BLaER1 (cell line): ENCODE measurements around the gene SORCS1.

ENCODE experiments used
- H3K27ac ChIP-seq: shearing (Covaris generic); formaldehyde crosslinking; 2 replicates; pipeline ENCODE4 v1.8.1; 2022
- H3K27me3 ChIP-seq: shearing (Covaris generic); formaldehyde crosslinking; 2 replicates; pipeline ENCODE4 v1.8.1; 2022
- H3K36me3 ChIP-seq: shearing (Covaris generic); formaldehyde crosslinking; 2 replicates; pipeline ENCODE4 v1.8.1; 2022
- H3K4me1 ChIP-seq: shearing (Covaris generic); formaldehyde crosslinking; 2 replicates; pipeline ENCODE4 v1.8.1; 2022
- H3K4me2 ChIP-seq: shearing (Covaris generic); formaldehyde crosslinking; 2 replicates; pipeline ENCODE4 v1.8.1; 2022
- H3K4me3 ChIP-seq: shearing (Covaris generic); formaldehyde crosslinking; 2 replicates; pipeline ENCODE4 v1.8.1; 2022
- H3K9ac ChIP-seq: shearing (Covaris generic); formaldehyde crosslinking; 2 replicates; pipeline ENCODE4 v1.8.1; 2022
- H3K9me3 ChIP-seq: shearing (Covaris generic); formaldehyde crosslinking; 2 replicates; pipeline ENCODE4 v1.8.1; 2022
- H4K20me1 ChIP-seq: shearing (Covaris generic); formaldehyde crosslinking; 2 replicates; pipeline ENCODE4 v1.8.1; 2022
- Cebpa-rat ChIP-seq: shearing (Covaris generic); IDR thresholded peaks from 2 replicates; pipeline ENCODE4 v1.8.1; 2022

The SORCS1 gene

GRCh38 chr10:106956216-106956915 lies 208.1 kb downstream of the SORCS1 start:
- H3K4me1 ChIP-seq, result peaks cover 39% of the 10 kb centered on the region
- no peaks in the 10 kb centered on the region for H3K27me3 ChIP-seq
- no peaks in the 10 kb centered on the region for H4K20me1 ChIP-seq
- H3K4me3 ChIP-seq, result no peak overlapping the region
- no peak overlapping the region for H3K9ac ChIP-seq
- no peaks in the 10 kb centered on the region for H3K36me3 ChIP-seq
- H3K4me2 ChIP-seq, result no peak overlapping the region
- TF ChIP-seq Cebpa-rat, result no peak
- H3K27ac ChIP-seq, result no peak overlapping the region
- peaks cover 21% of the 10 kb centered on the region for H3K9me3 ChIP-seq

GRCh38 chr10:106955133-106955532 lies 209.4 kb downstream of the SORCS1 start:
- Histone ChIP-seq H3K27me3 (no peaks in the 10 kb centered on the region), H4K20me1 (no peaks in the 10 kb centered on the region), H3K4me2 (no peak overlapping the region), H3K9me3 (peaks cover 21% of the 10 kb centered on the region), H3K9ac (no peak overlapping the region), H3K4me3 (no peak overlapping the region), H3K36me3 (no peaks in the 10 kb centered on the region), H3K4me1 (peaks cover 39% of the 10 kb centered on the region), H3K27ac (no peak overlapping the region)
- TF ChIP-seq Cebpa-rat, result no peak

- Histone ChIP-seq H4K20me1 (no peaks in the 10 kb centered on the region), H3K4me3 (no peak overlapping the region), H3K9me3 (peaks cover 21% of the 10 kb centered on the region), H3K9ac (no peak overlapping the region), H3K36me3 (no peaks in the 10 kb centered on the region), H3K27ac (no peak overlapping the region), H3K4me2 (no peak overlapping the region), H3K4me1 (peaks cover 9% of the 10 kb centered on the region; the same call in 1 of the 2 replicates), H3K27me3 (no peaks in the 10 kb centered on the region)
- TF ChIP-seq Cebpa-rat, result no peak
Measured at GRCh38 chr10:106952033-106952432, 212.5 kb downstream of the SORCS1 start.

GRCh38 chr10:106949680-106950478 lies 214.6 kb downstream of the SORCS1 start:
- H3K27ac ChIP-seq, result no peak overlapping the region
- no peak overlapping the region for H3K4me2 ChIP-seq
- H3K4me1 ChIP-seq, result peaks cover 10% of the 10 kb centered on the region
- no peak overlapping the region for H3K9ac ChIP-seq
- H3K4me3 ChIP-seq, result no peak overlapping the region
- no peaks in the 10 kb centered on the region for H3K36me3 ChIP-seq
- peaks cover 14% of the 10 kb centered on the region for H3K9me3 ChIP-seq
- no peak for TF ChIP-seq Cebpa-rat
- no peaks in the 10 kb centered on the region for H3K27me3 ChIP-seq
- H4K20me1 ChIP-seq, result no peaks in the 10 kb centered on the region

GRCh38 chr10:106947643-106948042 lies 216.9 kb downstream of the SORCS1 start:
- Histone ChIP-seq H3K4me3 (no peak overlapping the region), H3K4me1 (peaks cover 10% of the 10 kb centered on the region), H3K4me2 (no peak overlapping the region), H3K9ac (no peak overlapping the region), H3K27ac (no peak overlapping the region), H3K36me3 (no peaks in the 10 kb centered on the region), H3K9me3 (peaks cover 8% of the 10 kb centered on the region), H3K27me3 (no peaks in the 10 kb centered on the region), H4K20me1 (no peaks in the 10 kb centered on the region)
- TF ChIP-seq Cebpa-rat, result no peak

- H3K4me2 ChIP-seq, result no peak overlapping the region
Measured at GRCh38 chr10:106942035-106942662, 222.4 kb downstream of the SORCS1 start.

GRCh38 chr10:106941297-106942034 lies 223.0 kb downstream of the SORCS1 start:
- H3K4me2 ChIP-seq, result no peak overlapping the region

More at GRCh38 chr10:106942035-106942662, 222.4 kb downstream of the SORCS1 start:
- no peak overlapping the region for H3K9ac ChIP-seq
- H3K4me1 ChIP-seq, result peaks cover 18% of the 10 kb centered on the region
- H4K20me1 ChIP-seq, result no peaks in the 10 kb centered on the region
- no peak for TF ChIP-seq Cebpa-rat
- H3K27me3 ChIP-seq, result no peaks in the 10 kb centered on the region
- no peak overlapping the region for H3K4me3 ChIP-seq
- H3K27ac ChIP-seq, result no peak overlapping the region
- peaks cover 16% of the 10 kb centered on the region for H3K9me3 ChIP-seq
- no peaks in the 10 kb centered on the region for H3K36me3 ChIP-seq

GRCh38 chr10:106938513-106938912 lies 226.0 kb downstream of the SORCS1 start:
- H3K27ac ChIP-seq, result no peak overlapping the region
- H4K20me1 ChIP-seq, result no peaks in the 10 kb centered on the region
- peaks cover 38% of the 10 kb centered on the region for H3K4me1 ChIP-seq
- H3K27me3 ChIP-seq, result no peaks in the 10 kb centered on the region
- no peak for TF ChIP-seq Cebpa-rat
- no peak overlapping the region for H3K4me3 ChIP-seq
- peaks cover 20% of the 10 kb centered on the region for H3K9me3 ChIP-seq
- H3K4me2 ChIP-seq, result no peak overlapping the region
- H3K9ac ChIP-seq, result no peak overlapping the region
- H3K36me3 ChIP-seq, result no peaks in the 10 kb centered on the region

More at GRCh38 chr10:106941297-106942034, 223.0 kb downstream of the SORCS1 start:
- H3K4me3 ChIP-seq, result no peak overlapping the region
- no peak overlapping the region for H3K27ac ChIP-seq
- H3K4me1 ChIP-seq, result peaks cover 25% of the 10 kb centered on the region
- no peak for TF ChIP-seq Cebpa-rat
- H3K36me3 ChIP-seq, result no peaks in the 10 kb centered on the region
- H3K27me3 ChIP-seq, result no peaks in the 10 kb centered on the region
- no peak overlapping the region for H3K9ac ChIP-seq
- no peaks in the 10 kb centered on the region for H4K20me1 ChIP-seq
- H3K9me3 ChIP-seq, result peaks cover 20% of the 10 kb centered on the region

- Histone ChIP-seq H3K27ac (peak overlapping the region; percentile 57; the same call in 1 of the 2 replicates), H3K9ac (no peak overlapping the region), H3K36me3 (no peaks in the 10 kb centered on the region), H3K4me2 (peak overlapping the region; percentile 67), H3K27me3 (no peaks in the 10 kb centered on the region), H4K20me1 (no peaks in the 10 kb centered on the region), H3K4me3 (no peak overlapping the region; the same call in 1 of the 2 replicates), H3K4me1 (peaks cover 63% of the 10 kb centered on the region), H3K9me3 (peaks cover 20% of the 10 kb centered on the region)
- TF ChIP-seq Cebpa-rat, result peak; percentile 35; the same call in 1 of the 2 replicates
Measured at GRCh38 chr10:106935978-106936451, 228.5 kb downstream of the SORCS1 start.
